ENCODE measurements around the gene UBXN4. TPM values are rescaled to one million over a fixed set of nuclear protein-coding genes. Genes with fewer than 3 reads are reported as not detected.

The UBXN4 gene, protein sequence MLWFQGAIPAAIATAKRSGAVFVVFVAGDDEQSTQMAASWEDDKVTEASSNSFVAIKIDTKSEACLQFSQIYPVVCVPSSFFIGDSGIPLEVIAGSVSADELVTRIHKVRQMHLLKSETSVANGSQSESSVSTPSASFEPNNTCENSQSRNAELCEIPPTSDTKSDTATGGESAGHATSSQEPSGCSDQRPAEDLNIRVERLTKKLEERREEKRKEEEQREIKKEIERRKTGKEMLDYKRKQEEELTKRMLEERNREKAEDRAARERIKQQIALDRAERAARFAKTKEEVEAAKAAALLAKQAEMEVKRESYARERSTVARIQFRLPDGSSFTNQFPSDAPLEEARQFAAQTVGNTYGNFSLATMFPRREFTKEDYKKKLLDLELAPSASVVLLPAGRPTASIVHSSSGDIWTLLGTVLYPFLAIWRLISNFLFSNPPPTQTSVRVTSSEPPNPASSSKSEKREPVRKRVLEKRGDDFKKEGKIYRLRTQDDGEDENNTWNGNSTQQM
- total RNA-seq (2021; ENCODE audit: unreplicated experiment): 83.7 TPM
- 91.5 TPM for polyA plus RNA-seq (2012; ENCODE audit: insufficient read length)
- Bru-seq, nascent RNA: percentile 92 among the genes with signal in this experiment
- BruChase-seq, experiment 1, labeled RNA remaining after a 2-hour chase: percentile 95 among the genes with signal in this experiment
- BruChase-seq, experiment 2, labeled RNA remaining after a 6-hour chase: percentile 95 among the genes with signal in this experiment
- long read RNA-seq, full-length matches to known transcripts: 68 of 191 reads
- long read RNA-seq, partial matches to known transcripts: 91 of 191 reads
- long read RNA-seq, other reads (novel, unspliced or antisense): 32 of 191 reads

DNA sequence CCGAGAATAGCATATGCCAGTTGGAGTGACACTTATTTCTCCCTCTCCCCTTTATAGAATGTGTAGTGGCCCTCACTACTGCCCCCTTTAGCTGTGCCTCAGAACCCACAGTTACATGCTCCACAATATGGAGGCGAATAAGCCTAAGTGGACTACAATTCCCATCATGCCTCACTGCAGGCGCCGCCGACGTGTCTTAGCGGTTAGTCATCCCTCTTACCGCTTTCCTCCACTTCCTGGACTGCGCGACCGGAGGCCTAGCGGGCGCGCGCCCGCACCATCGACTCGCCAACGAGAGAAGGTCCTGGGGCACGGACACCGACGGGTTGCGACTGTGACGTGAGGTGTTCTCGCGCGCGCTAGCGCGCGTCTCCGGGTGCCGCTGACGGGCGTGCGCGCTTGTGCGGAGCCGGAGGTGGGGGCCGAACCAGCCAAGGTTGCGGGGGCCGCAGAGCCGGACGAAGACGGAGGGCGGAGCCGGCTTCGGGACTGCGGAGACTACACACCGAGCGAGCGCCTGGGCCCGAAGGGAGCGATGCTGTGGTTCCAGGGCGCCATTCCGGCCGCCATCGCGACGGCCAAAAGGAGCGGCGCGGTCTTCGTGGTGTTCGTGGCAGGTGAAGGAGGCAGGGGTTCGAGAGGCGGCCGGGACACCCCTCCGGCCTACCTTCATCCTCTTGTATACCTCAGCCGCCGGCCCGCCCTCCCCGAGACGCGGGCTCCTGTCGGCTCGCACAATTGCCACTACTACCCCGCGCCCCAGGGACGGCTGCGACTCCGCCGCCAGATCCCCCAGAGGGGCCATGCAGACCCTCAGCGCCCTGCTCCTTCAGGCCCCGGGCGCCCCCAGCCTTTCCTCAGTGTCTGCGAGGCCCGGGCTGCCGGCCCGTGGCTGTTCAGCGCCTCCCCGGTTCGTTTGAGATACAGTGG, at the start of gene UBXN4:
Gene UBXN4, plus strand, starts transcription at position 461 of the 930 bp plus-strand sequence. Its CDS starts 75 bp downstream, at position 536.
- no peaks in the 10 kb centered on the region for H3K9me3 ChIP-seq (ENCODE audit: control insufficient read depth, insufficient read depth, low read depth, low read length)
- ATAC-seq (peak; percentile 97), DNase-seq (ENCODE audit: low read depth, low spot score) (peak; percentile 93)
- TF ChIP-seq, protein P1, sequence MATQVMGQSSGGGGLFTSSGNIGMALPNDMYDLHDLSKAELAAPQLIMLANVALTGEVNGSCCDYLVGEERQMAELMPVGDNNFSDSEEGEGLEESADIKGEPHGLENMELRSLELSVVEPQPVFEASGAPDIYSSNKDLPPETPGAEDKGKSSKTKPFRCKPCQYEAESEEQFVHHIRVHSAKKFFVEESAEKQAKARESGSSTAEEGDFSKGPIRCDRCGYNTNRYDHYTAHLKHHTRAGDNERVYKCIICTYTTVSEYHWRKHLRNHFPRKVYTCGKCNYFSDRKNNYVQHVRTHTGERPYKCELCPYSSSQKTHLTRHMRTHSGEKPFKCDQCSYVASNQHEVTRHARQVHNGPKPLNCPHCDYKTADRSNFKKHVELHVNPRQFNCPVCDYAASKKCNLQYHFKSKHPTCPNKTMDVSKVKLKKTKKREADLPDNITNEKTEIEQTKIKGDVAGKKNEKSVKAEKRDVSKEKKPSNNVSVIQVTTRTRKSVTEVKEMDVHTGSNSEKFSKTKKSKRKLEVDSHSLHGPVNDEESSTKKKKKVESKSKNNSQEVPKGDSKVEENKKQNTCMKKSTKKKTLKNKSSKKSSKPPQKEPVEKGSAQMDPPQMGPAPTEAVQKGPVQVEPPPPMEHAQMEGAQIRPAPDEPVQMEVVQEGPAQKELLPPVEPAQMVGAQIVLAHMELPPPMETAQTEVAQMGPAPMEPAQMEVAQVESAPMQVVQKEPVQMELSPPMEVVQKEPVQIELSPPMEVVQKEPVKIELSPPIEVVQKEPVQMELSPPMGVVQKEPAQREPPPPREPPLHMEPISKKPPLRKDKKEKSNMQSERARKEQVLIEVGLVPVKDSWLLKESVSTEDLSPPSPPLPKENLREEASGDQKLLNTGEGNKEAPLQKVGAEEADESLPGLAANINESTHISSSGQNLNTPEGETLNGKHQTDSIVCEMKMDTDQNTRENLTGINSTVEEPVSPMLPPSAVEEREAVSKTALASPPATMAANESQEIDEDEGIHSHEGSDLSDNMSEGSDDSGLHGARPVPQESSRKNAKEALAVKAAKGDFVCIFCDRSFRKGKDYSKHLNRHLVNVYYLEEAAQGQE (IDR thresholded peaks at IDR 0.05; ENCODE audit: insufficient read depth in 1 of 2, low read depth in 2 of 2, low read length in 1 of 2): 0 out of 4 replicates have a peak, but pooled peaks of 1 of the 2 experiments have one; percentile 16
- TF ChIP-seq POLR2AphosphoS5 (IDR thresholded peaks at IDR 0.05; ENCODE audit: low read depth, low read length): peak; percentile 81
- TF ChIP-seq, protein P2, sequence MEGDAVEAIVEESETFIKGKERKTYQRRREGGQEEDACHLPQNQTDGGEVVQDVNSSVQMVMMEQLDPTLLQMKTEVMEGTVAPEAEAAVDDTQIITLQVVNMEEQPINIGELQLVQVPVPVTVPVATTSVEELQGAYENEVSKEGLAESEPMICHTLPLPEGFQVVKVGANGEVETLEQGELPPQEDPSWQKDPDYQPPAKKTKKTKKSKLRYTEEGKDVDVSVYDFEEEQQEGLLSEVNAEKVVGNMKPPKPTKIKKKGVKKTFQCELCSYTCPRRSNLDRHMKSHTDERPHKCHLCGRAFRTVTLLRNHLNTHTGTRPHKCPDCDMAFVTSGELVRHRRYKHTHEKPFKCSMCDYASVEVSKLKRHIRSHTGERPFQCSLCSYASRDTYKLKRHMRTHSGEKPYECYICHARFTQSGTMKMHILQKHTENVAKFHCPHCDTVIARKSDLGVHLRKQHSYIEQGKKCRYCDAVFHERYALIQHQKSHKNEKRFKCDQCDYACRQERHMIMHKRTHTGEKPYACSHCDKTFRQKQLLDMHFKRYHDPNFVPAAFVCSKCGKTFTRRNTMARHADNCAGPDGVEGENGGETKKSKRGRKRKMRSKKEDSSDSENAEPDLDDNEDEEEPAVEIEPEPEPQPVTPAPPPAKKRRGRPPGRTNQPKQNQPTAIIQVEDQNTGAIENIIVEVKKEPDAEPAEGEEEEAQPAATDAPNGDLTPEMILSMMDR (IDR thresholded peaks at IDR 0.05): peak; percentile 79
- TF ChIP-seq TCF7L2 (IDR thresholded peaks at IDR 0.05; ENCODE audit: low read depth, low read length): peak; percentile 34; the same call in 1 of the 2 replicates
- TF ChIP-seq SIN3A (IDR thresholded peaks at IDR 0.05; ENCODE audit: borderline replicate concordance, insufficient read depth, low read depth, low read length): peak; percentile 33; the same call in 1 of the 2 replicates
- peaks cover 16% of the 10 kb centered on the region for H3K4me1 ChIP-seq (ENCODE audit: control insufficient read depth, insufficient read depth, low read length)
- no TSS peak for BruUV-seq (replicated peaks)
- H3K27ac ChIP-seq (ENCODE audit: low read length): peak within 1 kb of the TSS; percentile 96
- intact Hi-C loops (cut with micrococcal nuclease; ENCODE audit: unreplicated experiment) (no loop called here), in situ Hi-C loops (cut with HindIII; ENCODE audit: low pct_unique_long_range_greater_than_20kb, low sequenced_read_pairs) (no loop called here)
- CTCF ChIA-PET: no interaction called here
- no peaks in the 10 kb centered on the region; the same call in 1 of the 2 replicates for H3K36me3 ChIP-seq (ENCODE audit: control insufficient read depth, insufficient read depth, low read length)
- POLR2A ChIA-PET: interaction anchor here (0.5 to 0.7 kb wide), 9 partner anchors 10 to 1103 kb away, joined by 3 to 18 read pairs (median 11); no protein-coding TSS in a partner anchor
- H3K4me3 ChIP-seq (ENCODE audit: low read depth in 2 of 2, low read length in 2 of 2): peak within 1 kb of the TSS; percentile 88 to 96
- H3K27me3 ChIP-seq (ENCODE audit: control insufficient read depth, insufficient read depth, low read length): no peaks in the 10 kb centered on the region

DNA sequence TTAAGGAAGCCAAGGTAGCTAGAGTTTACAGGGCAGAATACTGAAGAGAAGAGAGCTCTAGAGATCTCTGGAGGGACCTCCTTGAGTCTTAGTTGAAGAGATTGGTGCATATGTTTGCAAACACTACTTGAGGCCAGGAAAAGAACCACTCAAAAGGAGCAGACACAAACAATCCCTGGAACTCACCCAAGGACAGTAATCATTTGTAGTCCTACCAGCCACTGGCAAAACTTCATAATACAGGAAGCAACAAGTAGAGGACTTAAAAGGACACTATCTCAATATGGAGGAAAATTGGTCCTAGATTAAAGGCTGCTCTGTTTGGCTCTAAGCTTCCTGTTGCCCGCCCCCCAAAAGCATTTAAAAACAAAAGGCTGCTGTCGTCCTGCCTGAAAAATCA, 46.9 kb upstream of the UBXN4 start:
- Histone ChIP-seq H3K9me3 (ENCODE audit: control insufficient read depth, insufficient read depth, low read depth, low read length) (no peaks in the 10 kb centered on the region), H3K36me3 (ENCODE audit: control insufficient read depth, insufficient read depth, low read length) (peaks cover 8% of the 10 kb centered on the region; the same call in 1 of the 2 replicates), H3K27me3 (ENCODE audit: control insufficient read depth, insufficient read depth, low read length) (no peaks in the 10 kb centered on the region), H3K4me3 (ENCODE audit: low read depth in 2 of 2, low read length in 2 of 2) (no peak overlapping the region), H3K4me1 (ENCODE audit: control insufficient read depth, insufficient read depth, low read length) (no peaks in the 10 kb centered on the region), H3K27ac (ENCODE audit: low read length) (no peak overlapping the region)
- intact Hi-C loops (cut with micrococcal nuclease; ENCODE audit: unreplicated experiment) (no loop called here), in situ Hi-C loops (cut with HindIII; ENCODE audit: low pct_unique_long_range_greater_than_20kb, low sequenced_read_pairs) (no loop called here)
- TF ChIP-seq, protein P1 (IDR thresholded peaks at IDR 0.05; ENCODE audit: insufficient read depth in 1 of 2, low read depth in 2 of 2, low read length in 1 of 2): no peak
- TF ChIP-seq, protein P2 (IDR thresholded peaks at IDR 0.05): no peak
- TF ChIP-seq SIN3A (IDR thresholded peaks at IDR 0.05; ENCODE audit: borderline replicate concordance, insufficient read depth, low read depth, low read length) (no peak), POLR2AphosphoS5 (IDR thresholded peaks at IDR 0.05; ENCODE audit: low read depth, low read length) (no peak), TCF7L2 (IDR thresholded peaks at IDR 0.05; ENCODE audit: low read depth, low read length) (no peak)
- POLR2A ChIA-PET: no interaction called here
- CTCF ChIA-PET: interaction anchor here (0.6 kb wide), 1 partner anchor 18 kb away, joined by 10 read pairs; no protein-coding TSS in a partner anchor
- ATAC-seq (no peak), DNase-seq (ENCODE audit: low read depth, low spot score) (no peak)
- no TSS peak for BruUV-seq (replicated peaks)

All from Panc1 (cell line).